GM19023 (cell line): ENCODE data around the gene FBXL2.
"Not testable (repeated sequence)": the region's sequence is repeated elsewhere in the genome, so short reads cannot be mapped to it uniquely, and the experiment has no call there.

Source experiments
- ATAC-seq: cut with Tn5 transposase; IDR thresholded peaks from one replicate; pipeline ENCODE4 v1.9.1; 2021; ENCODE audit warnings: mild to moderate bottlenecking, moderate library complexity; ENCODE audit not compliant: unreplicated experiment

FBXL2 gene

DNA sequence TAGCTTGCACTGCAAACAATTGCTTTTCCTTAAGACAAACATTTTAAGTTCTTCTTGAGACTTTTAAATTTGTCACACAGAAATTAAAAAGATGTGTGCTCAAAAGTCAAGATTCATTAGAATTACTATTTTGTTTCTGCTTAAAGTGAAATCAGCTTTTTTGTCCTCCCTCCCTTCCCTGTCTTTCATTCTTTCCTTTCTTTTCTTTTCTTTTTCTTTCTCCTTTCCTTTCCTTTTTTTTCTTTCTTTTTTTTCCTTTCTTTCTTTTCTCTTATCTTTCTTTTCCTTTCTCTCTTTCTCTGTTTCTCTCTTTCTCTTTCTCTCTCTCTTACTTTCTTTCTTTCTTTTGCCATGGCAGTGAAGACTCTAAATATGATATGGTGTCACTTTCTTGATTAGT is 37.8 kb downstream of the FBXL2 start:
- no peak for ATAC-seq

DNA sequence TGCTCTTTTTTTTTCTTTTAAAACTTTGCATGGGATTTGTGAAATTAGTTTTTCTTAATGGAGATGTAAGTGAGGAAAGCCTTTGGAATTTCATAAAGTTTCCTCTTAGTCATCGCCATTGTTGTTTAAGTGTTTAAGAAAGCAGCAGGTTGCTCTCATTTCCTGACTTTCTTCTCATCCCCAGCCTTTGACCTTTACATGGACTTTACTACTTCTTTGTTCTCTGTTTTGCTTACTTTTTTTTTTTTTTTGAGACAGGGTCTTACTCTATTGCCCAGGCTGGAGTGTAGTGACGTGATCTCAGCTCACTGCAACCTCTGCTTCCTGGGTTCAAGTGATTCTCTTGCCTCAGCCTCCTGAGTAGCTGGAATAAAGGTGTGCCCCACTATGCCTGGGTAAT is 38.6 kb downstream of the FBXL2 start:
- ATAC-seq = no peak

DNA sequence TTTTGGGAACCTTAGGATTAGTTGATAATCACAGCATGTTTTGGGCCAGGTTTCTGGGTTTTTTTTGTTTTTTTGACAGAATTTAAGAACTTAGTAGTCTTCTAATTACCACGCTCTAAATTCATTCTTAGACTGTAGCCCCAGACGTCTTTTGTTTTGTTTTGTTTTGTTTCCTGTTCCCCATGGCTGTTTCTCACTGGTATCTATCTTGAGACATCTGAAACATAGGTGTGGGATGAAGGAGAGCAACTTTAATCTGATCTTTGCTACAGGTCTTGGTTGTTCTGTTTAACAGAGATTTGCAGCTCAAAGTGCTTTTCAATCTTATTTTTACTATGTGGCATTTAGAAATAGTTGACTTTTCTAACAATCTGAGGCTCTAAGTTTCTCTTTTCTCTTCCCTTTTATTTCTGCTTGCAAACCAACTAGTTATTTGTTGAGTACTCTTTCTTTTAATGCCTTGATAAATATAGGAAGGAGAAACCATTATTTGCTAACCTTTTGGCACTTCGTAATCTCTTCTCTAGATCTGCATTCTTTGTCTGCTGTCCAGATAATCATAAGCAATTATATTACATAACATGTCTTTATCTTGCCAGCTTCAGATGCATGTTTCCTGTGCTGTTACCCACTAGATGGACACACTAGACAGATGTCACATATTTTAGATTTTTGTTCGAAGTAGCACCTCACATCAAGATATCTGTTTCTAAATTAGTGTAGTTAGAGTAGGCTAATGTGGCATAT is 40.9 kb downstream of the FBXL2 start:
- no peak for ATAC-seq

DNA sequence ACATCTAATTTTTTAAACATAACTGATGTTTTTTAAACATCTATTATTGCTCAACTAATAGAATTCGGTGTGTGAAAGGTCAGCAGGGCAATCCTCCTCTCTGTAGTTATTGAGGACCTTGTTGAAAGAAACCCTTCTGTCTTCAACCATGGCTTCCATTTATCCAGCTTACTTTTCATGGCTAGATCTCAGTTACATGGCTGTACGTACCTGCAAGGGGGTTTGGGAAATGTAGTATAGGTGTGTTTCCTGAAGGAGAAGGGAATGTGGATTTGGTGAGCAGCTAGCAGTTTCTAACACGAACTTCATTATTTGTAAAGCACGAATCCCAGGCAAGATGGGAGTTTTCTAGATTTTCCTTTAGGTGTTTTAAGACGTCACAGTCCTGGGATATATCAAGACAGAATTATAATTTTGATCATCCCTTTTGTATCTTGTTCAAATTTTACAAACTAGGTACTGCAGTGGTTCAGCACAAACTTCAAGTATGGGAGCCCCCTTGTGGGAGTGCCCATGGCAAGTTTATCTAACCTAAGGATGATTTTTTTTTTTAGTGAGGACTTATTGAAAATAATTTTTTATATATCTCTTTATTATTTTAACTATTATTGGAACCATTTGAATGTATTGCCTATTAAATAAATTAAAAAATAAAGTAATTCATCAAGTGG is 41.6 kb downstream of the FBXL2 start:
- ATAC-seq = no peak

DNA sequence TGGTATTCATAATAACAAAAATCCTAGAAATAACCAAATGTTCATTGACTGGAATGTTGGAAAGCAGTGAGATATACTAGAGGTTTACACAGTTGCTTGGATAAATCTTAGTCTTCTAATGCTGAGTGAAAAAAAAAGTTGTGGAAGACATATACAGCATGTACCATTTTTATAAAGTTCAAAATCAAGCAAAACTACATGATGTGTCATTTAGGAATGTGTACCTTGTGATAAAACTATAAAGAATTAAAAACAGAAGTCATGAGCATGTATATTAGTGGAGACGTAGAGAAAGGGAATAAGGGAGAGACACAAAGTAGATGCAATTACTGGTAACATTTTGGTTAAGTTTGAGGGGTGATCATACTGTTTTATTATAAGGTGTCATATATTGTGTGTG is 45.2 kb downstream of the FBXL2 start:
- ATAC-seq = no peak

DNA sequence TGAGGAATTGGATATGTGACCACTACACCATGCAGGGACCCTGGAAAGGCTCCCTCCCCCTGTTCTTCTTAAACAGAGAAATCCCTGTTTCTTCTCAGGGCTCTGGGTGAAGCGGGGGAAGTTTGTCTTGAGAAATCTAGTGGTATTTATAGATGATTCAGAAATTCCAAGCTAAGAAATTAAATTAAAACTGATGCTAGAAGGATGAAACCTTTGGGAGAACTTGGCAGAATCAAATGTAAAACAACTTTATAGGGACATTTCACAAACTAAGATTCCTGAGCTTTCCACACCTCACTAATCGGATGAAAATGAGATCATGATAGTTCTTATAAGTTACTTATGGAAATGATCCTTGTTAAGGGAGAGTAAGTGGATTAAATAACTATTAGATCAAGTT is 54.2 kb downstream of the FBXL2 start:
- ATAC-seq = no peak

DNA sequence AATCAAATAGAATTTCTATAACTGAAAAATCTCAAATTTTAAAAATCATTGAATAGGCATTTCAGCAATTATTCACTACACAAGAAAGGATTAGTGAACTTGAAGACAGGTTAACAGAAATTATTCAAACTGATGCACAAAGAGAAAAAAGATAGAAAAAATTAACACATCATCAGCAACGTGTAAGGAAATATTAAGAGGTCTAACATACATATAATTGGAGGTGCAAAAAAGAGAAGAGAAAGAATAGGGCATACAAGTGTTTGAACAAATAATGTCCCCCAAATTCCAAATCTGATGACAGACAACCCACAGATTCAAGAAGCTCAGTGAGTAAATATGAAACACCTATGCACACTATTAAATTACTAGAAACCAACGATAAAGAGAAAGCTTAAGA is 57.1 kb downstream of the FBXL2 start:
- ATAC-seq = no peak

DNA sequence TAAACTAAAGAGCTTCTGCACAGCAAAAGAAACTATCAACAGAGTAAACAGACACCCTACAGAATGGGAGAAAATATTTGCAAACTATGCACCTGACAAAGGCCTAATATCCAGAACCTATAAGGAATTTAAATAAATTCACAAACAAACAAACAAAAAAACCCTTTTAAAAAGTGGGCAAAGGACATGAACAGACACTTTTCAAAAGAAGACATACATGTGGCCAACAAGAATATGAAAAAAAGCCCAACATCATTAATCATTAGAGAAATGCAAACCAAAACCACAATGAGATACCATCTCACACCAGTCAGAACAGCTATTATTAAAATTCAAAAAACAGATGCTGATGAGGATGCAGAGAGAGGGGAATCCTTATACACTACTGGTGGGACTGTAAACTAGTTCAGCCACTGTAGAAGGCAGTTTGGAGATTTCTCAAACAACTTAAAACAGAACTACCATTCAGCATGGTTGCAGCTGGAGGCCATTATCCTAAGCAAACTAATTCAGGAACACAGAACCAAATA is 61.8 kb downstream of the FBXL2 start:
- not testable (repeated sequence) for ATAC-seq

DNA sequence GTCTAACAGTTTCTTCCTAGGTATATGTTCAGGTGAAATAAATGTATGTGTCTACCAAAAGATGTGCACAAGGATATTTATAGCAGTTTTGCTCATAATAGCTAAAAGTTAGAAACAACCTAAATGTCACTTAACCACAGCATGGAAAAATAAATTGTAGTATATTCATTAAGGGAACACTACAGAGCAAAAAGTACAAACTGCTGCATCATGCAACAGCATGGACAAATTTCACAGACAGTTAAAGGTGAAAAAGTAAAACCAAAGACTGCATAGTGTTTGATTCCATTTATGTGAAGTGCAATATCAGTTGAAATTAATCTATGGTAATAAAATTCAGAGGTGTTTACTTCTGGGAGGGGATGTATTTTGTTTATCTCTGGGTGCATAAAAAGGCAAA is 62.5 kb downstream of the FBXL2 start:
- no peak for ATAC-seq

DNA sequence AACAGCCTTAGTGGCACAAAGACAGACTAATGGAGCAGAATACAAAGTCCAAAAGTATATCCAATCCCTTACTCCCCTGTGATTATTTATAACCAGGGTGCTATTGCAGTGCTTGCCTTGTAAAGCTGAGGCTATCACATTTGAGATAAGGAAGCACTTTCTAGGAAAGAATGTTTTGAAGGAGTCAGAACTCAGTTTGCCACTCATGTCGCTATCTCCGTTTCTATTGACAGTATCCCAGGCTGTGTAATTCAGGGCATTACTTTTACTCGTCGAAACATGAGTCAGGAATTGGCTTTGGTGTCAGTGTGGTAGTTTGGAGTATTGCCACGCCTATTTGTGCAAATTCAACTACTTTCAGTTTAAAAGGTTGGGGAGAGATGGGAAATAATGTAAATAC is 78.4 kb downstream of the FBXL2 start:
- ATAC-seq = no peak

DNA sequence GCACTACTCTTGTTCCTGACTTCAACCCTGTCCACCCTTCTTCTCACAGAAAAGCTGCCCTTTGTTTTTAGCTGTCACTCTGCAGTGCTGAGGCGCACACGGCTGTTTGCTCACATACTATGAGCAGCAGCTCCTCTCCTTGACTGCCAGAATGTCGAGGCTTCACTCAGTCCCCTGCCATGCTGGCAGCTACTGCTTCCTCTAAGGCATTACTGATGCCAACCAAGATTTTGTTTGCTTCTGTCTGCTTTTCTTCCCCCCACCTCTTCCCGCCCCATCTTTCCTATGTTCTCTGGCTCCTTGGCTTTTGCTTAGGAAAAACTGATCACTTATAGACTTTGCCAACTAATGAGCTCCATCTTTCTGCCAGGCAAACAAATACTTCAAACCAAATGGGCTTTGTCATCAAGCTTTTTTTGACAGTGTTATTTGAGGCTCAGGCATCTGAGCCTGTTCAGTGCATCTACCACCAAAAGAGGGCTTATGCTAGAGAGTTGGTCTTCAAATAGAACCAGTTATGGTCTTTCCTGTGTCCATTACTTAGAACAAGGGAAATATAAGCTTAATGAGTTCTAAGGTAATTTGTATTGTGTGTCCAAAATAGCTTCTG is 81.0 kb downstream of the FBXL2 start:
- no peak for ATAC-seq

DNA sequence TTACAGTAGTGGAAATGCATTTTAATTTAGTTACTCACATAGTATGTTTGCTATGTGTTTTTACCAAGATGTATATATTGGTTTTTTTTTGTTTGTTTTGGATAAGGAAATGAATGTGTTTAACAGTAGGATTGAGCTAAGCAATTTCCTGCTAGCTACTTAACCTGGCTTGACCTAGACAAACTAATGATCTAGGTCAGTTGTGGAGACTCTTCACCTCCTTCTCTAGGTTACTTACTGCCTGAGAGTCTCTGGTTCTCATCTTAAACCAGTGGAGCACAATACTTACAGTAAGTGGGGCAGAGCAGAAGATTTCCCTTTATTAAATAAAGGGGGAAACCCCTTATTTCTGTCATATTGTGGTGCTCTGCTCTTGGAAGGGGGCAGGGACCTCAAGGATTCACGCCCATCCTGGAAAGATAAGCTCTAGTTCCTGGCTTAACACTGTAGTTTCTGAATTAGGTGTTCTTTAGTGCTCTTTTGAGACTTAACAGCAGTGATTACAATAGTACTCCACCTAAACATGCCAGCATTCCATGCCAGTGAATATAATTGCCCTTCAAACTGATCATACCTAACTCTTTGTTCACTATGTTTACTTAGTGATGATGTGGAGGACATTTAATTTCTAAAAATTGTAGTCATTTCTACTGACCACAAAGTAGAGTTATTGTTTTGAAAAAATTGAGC is 83.0 kb downstream of the FBXL2 start:
- no peak for ATAC-seq

DNA sequence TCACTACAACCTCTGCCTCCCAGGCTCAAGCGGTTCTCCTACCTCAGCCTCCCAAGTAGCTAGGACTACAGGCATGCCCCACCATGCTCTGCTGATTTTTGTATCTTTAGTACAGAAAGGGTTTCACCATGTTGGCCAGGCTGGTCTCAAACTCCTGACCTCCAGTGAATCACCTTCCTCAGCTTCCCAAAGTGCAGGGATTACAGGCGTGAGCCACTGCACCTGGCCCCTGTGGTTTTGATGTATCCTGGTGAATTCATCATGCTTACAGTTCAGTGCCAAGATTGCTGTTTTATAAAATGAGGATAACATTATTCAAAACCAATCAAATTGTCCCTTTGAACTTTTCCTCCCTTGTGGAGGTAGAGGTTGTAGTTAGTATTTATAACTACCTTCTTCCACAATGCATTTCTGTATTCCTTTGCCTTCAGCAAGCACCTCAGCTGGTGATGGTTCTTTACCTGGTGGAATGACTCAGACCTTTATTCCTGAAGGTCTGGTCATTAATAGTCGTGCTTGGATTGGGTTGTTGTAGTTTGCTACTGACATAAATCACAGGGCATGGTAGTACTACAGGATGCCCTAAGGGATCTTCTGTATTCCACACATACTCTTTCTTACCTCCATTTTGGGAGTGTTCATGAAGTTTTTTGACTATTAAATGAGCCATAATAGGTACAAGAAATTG is 86.0 kb downstream of the FBXL2 start:
- ATAC-seq = no peak

DNA sequence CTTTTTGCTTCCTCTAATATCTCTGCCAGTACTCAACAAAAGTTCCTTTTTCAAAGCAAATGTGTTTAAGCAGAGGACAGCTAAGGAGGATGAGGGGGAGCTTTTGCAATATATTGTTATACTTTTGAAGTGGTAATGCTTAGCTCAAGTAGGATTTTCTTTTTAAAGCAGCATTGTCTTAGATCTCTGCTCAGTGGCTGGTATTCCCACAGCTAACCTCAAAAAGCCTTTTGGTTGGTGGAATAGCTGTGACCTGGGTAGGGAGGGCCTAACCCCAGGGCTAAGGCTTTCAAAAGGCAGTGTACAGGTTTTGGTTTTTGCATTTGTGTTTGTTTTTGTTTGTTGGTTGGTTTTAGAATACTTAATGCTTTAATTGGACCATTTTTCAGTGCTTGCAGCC is 86.8 kb downstream of the FBXL2 start:
- no peak for ATAC-seq

DNA sequence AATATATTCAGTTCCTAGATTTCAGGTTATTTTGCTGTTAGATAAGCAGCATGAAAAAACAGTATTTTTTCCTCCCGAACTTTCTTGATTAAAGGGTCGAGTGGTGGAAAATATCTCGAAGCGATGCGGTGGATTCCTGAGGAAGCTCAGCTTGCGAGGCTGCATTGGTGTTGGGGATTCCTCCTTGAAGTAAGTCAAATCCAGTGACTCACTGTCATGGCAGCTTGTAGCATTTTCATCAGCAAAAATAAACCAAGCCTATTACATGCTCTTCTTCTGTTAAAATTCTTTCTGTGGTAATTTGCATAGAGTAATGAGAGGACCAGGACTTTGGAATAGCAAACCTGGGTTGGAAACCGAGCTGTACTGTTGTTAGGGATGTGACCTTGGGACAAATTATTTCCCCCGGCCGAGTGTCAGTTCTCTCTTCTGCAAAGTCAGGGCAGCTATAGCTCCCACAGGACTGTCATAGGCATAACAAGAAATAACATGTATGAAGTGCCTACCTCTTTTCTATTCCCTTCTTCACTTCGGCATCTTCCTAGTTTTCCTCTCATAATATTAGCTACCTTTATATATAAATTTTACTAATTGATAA is 87.4 kb downstream of the FBXL2 start:
- no peak for ATAC-seq

DNA sequence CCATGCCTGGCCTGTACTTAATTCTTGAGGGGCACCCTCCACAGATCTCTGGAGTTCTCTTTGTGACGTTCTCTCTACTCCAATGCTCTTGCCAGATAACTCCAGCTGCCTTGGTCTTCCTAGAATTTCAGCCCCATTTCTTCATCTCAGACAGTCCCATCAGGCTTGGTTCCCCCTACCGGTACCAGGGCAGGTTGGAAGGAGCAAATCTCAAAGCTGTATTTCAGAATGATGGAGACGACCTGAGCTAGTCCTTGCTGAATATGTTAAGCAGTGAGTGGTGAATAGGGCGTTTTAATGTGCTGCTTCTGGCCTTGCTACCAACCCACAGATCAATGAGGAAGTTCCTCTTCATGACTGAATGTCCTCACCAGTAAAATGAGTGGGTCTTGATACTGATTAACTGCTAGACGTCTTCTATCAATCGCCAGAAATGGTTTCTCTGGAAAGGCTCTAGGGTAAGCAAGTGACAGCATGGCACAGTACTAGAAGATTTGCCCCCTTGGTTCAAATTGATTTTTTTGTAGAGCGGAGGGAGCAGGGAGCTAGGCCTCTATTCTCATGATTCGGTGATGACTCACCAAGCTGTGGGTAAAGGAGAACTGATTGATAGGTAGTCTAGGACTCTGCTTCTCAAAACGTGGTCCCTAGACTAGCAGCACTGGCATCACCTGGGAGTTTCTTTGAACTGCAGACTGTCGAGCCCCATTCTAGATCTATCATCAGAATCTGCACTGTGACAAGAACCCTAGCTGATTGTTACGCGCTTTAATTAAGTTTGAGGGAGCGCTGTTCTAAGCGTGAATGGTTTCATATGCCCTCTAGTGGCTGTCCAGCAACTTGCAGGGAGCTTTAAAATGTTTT is 95.2 kb downstream of the FBXL2 start:
- ATAC-seq = peak; percentile 56

DNA sequence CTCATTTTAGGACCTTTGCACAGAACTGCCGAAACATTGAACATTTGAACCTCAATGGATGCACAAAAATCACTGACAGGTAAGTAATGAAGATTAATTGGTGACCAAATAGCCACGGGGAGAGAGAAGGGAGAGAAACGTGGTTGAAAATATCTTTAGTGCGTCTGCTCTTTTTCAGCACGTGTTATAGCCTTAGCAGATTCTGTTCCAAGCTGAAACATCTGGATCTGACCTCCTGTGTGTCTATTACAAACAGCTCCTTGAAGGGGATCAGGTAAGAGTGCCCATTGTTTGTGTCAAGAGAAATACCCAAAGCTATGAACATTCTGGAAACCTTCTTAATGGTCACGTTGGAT is 95.8 kb downstream of the FBXL2 start:
- no peak for ATAC-seq

DNA sequence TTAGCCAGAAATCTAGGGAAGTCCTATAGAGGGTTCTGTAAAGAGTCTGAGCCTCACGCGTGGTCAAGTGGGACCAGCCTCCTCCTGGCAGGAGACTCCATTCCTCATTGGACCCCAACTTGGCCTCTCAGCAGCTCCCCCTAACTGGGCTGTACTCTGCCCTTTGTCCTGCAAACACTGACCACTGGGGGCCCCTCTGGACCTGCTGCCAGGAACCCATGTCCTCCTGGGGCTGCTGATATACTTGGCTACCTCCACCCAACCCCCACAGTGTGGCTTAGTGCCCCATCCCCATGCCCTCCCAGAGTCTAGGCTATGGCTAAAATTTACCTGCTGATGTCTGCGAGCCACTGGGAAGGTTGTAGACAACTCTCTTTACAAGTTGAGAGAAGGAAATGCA is 100.2 kb downstream of the FBXL2 start:
- ATAC-seq = no peak

DNA sequence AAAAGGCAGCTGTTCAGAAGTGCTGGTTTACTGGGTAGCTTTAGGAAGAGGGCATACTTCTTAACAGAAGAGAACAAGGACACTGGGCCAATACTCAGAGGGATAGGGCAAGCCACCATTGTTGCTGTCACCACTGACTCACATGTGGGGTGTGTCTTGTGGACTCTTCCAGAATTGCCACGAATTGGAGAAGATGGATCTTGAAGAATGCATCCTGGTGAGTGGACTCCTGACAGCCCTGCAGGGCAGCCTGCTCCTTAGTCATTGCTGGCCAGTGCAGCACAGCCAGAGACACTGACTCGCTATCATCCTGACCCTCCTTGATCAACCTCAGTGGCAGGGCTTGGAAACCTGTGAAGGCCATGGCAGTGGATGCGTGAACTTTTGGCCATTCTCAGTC is 100.7 kb downstream of the FBXL2 start:
- ATAC-seq = no peak

DNA sequence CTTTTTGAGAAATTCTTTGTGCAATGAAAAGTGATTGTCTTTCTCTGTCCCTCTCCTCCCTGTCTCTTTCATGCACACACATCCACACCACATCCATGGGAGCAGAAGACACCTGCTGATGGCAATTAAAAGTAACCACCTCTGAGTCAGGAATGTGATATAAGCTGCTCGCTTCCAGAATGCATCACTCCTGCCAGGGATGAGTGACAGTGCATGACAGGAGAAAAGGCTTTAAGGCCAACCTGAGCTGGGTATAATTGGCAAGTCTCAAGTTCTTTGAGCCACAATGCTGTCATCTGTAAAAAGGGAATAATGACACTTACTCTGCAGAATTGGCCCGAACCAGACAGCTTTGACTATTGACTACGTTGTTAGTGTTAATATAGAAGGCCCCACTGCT is 103.4 kb downstream of the FBXL2 start:
- no peak for ATAC-seq
